Fibroblast of gingiva (primary cell): ENCODE data around the gene SLC7A1.
A peak's percentile ranks its signal among the peaks of the same experiment; 100 is the strongest.

Experiments
- DNase-seq: peaks from one replicate; pipeline ENCODE4 v3.0.0-alpha.2; 2011; ENCODE audit warnings: low read depth

The SLC7A1 gene

GRCh38 chr13:29508130-29508875, 87.2 kb downstream of the SLC7A1 start:
- DNase-seq, result peak; percentile 74

DNA sequence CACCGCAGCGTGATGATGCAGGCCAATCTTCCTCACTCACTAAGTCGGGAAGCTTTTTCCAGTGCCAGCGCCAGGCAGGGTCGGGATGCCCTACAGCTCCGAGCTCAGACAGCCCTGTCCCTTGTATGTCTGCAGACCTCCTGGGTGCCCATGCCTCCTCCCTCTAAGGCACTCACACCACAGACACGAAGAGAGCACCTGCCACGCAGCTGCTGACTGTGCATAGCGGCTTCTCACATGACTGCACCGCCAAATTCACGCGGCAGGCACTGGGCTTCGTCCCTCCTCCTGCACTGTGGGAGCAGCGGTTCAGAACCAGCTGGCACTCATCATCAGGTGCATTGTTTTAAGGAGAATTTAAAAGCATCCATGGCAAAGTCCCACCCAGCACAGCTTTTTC, 88.1 kb downstream of the SLC7A1 start:
- no peak for DNase-seq

DNA sequence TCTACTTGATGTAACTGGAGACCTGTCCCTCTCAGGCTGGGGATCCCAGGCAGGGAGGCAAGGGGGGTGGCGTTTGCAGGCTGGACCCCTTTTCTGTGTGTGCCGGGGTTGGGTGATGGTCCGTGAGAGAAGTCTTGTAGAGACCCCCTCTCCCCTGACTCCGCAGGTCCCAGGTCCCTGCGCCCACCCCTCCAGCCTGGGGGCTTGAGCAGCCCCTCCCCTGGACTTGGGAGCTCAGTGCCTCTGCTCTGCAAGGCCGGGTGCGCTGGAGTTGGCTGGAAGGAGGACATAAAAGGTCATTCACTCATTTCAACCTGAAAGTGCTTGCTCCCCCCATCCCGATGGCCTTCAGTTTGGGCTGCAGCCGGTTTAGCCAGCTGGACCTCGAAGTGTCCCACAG, 89.5 kb downstream of the SLC7A1 start:
- DNase-seq, result no peak

GRCh38 chr13:29505511-29505910, 90.0 kb downstream of the SLC7A1 start:
- DNase-seq, result no peak

DNA sequence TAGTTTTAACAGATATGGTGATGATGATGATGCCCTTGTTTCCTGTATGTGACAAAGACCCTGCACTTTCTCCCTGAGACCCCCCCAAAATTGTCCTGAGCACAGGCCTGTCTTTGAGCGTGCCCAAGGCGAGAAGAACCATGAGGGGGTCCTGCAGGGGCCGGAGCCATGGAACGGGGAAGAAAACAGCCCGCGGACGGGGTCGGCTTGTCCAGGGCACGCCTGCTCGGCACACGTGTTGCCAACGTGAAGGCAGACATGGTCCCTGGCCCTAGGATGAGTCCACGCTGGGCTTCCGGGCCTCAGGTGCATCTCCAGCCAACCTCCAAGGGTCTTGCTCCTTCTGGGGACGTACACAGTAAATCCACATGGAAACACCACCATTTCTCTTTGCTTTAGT, 90.8 kb downstream of the SLC7A1 start:
- DNase-seq, result no peak

DNA sequence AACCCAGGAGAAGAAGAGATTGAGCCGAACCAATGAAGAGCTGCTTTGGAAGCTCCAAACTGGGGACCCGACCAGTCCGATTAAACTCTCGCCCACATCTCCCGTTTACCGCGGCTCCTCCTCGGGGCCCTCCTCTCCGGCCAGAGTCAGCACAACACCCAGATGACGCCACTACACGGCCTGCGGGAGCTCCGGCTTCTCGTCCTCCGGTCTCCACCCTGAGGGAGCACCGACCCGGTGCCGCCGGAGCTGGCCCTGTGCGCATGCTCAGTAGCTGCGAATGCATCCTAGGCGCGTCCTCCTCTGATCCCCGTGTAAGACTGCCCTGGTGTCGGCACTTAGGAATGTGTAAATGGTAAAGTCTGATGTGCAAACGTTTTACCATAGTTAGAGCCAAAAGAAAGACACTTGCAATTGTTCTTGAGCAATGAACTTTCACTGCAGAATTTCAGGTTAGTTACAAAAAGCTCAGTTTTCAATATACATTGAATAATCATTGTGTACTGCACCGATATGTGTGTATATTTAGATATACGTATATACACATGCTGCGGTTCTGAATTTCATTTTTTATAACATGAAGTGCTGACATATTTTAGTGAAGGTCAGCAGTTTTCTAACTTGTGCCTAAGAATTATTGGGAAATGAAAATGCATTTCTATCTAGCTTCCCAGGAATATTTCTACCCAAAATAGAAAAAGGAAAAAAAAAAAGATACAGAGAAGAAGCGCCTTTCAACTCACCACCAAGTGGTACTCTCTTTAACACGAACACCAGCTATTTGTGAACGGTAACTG, 92.2 kb downstream of the SLC7A1 start:
- no peak for DNase-seq

DNA sequence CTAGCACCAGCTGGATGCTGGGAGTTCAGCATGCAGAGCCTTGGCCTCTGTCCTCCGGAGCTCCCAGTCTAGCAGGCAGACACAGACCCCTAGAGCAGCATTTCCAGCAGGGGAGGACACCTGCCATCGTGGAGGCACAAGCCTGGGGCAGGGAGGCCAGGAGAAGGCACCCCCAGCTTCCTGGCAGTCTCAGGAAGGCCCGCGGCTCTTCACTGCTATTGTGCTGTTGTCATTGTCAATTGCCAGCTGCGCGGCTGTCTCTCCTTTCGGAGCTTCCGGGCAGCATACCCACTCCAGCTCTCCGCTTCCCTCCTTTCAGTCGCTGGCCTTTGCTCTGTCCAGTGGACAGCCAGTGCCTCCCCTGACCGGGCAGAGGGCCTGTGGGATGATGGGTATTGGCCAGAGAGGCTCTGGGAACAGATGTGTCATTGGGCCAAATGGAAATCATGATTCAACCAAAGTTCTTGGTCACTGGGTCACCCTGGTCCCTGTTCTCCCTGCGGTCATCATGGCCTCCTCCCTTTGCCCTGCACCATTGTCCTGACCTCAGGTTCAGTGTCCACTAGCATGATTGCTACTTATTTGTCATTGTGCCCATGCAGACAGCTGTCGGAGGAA, 93.0 kb downstream of the SLC7A1 start:
- no peak for DNase-seq

DNA sequence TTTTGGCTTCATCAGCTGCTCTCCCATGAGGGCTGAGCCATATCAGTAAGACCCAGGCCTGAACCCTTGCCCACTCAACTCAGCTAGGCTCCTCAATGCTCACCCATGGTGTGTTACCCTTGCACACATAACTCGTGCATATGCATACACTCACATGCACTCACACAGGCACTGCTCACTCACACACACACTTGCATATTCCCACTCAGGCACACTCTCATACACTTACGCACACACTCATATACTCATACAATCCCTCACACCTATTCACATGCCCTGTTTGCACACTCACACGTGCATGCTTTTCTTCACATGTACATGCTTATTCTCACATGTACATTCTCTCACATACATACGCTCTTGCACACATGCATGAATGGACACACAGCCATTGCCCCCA, 93.8 kb downstream of the SLC7A1 start:
- DNase-seq, result no peak

- no peak for DNase-seq
These were observed 95.1 kb downstream of the SLC7A1 start for GRCh38 chr13:29500386-29500785.

DNA sequence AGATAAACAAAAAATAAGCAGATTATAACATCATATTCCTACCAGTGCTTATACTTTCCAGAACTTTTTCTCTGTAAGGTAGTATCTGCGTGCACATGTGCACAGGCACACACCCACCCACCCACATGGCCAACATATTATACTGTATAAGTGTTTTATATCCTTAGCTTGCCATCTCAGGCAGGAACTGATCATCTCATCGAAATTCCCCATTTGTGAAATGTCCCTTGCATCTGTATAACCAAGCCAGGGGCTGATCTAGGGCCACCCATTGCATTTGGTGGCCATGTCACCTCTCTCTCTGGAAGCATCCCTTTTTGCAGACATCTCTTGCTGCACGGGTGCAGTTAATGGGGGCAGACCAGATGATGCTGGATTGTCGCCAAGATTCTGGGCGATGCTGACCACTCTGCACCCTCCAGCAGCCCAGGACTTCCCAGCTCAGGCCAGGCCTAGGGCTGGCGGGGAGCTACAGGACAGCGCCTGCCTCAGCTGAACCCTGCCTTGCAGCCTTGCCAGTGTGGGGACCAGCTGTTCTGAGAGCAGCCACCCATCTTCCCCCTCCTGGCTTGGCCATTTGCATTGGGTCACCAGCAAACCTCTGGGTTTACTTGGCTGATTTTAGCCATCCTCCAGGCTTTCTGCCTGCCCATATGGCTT, 95.9 kb downstream of the SLC7A1 start:
- no peak for DNase-seq

DNA sequence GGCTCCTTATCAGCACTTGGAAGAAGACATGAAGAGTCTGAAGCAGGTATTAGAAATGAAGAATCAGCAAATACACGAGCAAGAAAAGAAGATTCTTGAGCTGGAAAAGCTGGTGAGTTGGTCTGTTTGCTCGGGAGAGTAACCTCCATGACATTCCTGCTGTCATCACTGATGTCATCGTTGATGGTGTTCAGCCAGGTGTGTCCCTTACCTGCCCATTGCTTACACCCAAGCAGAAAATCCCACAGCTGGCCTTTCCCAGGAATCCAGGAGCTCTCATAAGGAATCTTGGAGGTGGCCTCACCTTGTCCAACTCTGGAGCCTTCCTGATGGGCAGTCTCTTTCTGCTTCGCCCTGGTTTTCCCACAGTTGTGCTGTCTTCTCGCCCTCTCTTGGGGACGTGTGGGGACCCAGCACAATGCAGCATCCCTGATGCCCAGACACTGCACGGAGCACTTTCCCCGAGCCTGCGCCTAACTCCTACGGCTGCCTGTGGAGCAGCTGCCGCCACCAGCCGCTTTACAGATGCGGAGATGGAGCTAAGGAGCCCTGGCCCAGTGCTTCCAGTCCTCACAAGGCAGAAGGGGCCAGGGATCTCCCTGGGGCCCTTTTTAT, 97.0 kb downstream of the SLC7A1 start:
- no peak for DNase-seq

- DNase-seq, result no peak
These were observed 98.3 kb downstream of the SLC7A1 start for GRCh38 chr13:29497137-29497654.

- DNase-seq, result no peak
These were observed 99.2 kb downstream of the SLC7A1 start for GRCh38 chr13:29496241-29496712.

DNA sequence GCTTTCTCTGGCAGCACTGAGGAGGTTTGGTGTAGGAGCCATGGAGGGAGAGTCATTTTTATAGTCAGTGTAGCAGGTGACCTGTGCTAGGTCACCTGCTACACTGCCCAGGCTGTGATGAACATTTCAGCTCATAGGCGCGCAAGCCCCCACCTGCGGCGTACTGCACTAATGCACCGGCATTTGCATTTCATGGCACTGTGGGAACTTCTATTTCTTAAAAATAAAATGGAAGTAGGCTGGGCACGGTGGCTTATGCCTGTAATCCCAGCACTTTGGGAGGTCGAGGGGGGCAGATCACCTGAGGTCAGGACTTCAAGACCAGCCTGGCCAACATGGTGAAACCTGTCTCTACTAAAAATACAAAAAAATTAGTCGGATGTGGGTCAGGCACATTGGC, 101.0 kb downstream of the SLC7A1 start:
- DNase-seq, result no peak

DNA sequence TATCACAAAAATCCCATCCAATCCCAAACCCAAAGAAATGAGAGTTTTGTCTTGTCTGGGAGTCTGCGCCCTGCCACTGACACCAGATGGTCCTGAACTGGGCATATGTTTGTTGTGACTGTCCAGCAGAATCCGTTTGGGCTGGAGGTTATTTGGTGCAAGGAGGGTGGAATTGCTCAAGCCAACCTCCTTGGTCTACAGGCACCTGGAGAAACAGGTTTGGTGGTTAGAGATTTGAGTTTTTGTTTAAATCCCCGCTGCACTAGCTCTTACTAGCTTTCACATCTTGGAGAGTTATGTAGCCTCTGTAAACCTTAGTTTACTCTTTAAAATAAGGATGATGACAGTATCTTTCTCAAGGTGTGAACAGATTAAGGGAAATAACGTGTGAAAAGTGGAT, 101.7 kb downstream of the SLC7A1 start:
- DNase-seq, result no peak

DNA sequence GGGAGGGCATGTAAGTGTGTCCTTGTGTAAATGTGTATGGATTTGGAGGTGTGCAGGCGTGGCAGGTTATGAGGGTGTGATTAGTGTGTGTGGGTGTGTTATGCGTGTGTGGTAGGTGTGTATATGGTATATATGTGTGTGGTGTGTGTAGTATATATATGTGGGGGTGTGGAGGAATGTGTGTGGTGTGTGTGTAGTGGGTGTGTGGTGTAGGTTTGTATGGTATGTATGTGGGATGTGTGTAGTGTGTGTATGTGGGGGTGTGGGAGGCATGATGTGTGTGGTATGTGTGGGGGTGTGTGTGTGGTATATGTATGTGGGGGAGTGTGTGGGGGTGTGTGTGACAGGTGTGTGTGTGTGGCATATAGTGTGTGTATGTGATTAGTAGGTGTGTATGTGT, 104.2 kb downstream of the SLC7A1 start:
- no peak for DNase-seq

DNA sequence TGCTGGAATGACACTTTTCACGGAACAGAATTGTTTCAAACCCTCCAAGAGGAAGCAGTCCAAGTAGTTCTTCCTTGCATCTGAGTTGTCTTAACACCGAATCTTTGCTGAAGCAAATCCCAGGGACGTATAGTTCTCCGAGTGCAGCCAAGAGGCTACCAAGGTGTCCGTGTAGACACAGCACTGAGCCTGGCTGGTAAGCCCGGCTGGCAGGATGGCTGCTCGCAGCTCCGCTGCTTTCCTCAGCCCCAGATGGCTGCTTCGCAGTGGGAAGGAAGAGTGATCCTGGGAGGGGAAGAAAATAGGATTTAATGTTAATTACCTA, 105.0 kb downstream of the SLC7A1 start:
- no peak for DNase-seq

DNA sequence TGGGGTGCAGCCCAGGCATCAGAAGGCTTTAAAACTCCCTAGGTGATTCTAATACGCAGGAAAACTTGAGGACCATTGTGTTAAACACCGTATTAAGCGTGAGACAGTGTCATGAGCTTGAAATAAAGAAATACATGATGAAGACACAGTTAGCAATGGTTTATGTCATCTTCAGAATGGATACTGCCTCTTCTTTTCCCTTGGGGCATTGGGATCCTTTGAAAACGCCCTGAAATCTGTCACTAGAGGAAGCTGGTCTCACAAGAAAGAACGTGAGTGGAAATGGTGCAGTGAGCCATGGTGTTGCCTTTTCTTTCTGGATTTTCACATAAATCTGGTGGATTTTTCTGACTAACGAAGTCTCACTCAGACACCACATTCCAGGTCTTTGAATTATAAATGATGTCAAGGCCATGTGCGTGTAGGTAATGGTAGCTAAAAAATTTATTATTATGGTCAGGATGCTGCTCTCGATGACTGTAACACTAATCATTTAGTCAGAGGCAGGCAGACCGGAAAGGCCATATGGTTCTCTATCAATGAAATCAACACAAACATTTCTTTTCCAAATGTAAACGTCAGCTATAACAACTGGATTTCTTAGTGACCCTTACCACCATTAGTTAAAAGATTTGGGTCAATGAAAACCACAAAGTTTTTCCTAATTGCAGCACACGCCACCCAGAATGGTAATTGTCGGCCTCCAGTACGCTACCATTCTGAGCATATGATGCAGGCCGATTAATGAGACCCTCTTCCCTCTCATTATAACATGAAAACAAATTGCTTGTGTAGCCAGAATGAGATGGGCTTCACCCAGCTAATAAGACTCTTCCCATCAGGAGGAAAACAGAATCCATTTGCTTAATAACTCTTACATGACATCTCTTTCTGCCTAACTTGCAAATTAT, 105.6 kb downstream of the SLC7A1 start:
- DNase-seq, result no peak

DNA sequence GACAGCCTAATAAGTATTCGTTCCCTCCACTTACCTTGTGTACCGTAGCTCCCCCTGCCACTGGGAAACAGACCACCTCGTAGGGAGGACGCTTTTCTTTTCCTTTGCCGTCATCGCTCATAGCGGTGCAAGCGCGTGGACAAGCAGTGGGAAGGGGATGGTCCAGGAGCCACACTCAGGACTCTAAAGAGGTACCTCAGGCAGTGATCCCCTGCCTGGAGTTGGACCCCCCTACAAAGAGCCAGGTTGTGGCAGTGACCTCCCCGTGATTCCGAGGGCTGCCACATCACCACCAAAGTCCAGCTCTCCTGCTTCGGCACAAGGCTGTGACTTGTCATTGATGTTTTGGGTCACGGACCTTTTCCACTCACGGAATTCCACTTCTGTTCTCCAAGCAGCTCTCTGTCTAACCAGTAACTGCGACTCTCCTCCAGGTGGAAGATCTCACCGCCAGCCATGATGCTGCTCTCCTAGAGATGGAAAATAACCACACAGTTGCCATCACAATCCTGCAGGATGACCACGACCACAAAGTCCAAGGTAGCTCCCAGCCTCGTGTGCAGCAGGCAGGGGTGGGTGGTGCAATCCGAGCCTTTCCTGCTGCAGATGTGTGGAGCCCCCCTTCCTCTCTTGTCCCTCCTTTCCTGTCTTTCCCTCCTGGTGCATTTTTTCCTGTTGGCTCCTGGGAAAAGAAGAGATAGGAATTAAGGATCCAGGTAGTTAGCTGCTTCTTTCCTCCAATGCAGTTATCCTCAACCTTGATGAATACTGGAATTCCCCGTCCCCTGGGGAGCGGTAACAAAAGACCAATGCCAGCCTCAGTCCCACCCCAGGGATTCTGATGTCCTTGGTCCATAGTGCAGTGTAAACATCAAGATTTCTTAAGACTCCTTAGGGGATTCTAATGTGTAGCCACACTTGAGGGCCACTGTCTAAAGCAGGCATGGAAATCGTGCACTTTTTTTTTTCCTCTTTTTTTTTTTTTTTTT, 107.7 kb downstream of the SLC7A1 start:
- no peak for DNase-seq

DNA sequence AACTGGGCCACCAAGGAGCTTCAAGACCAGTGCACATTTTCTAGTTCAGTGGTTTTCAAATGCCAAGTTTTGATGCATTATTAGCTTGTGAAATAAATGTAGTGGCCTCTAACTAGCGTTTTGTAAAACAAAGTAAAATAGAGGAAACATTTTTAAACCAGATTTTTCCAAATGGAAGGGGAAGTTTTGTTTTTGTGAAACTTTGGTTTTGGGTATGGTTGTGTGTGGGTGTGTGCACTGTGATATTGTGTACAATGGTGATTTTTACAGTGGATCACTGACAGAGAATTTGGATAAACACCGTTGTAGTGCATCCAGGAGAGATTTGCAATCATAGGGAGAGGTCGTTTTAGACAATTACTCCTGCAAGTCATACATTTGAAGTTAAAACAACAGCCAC, 108.9 kb downstream of the SLC7A1 start:
- DNase-seq, result no peak
